ENCODE results near the gene CUL2. TPM values are rescaled to one million over a fixed set of nuclear protein-coding genes. Genes with fewer than 3 reads are reported as not detected.
"Not testable (repeated sequence)": the region's sequence is repeated elsewhere in the genome, so short reads cannot be mapped to it uniquely, and the experiment has no call there.

CUL2 gene
- total RNA-seq (ENCODE audit: insufficient read depth, low replicate concordance): 20.9 TPM

- DNase-seq (ENCODE audit: low spot score): peak; percentile 95
Measured at GRCh38 chr10:35090162-35090954, at the start of gene CUL2. Gene CUL2, minus strand, starts transcription at chr10:35090341. Its CDS starts 19,024 bp downstream, at chr10:35071317.

GRCh38 chr10:35136263-35136815 is 46.2 kb upstream of the CUL2 start:
- no peak for DNase-seq (ENCODE audit: low spot score)

GRCh38 chr10:35135861-35136260 is 45.7 kb upstream of the CUL2 start:
- no peak for DNase-seq (ENCODE audit: low spot score)

GRCh38 chr10:35133586-35133985 is 43.4 kb upstream of the CUL2 start:
- DNase-seq (ENCODE audit: low spot score): no peak

- no peak for DNase-seq (ENCODE audit: low spot score)
Measured at GRCh38 chr10:35132727-35133126, 42.6 kb upstream of the CUL2 start.

GRCh38 chr10:35130663-35131062 is 40.5 kb upstream of the CUL2 start:
- DNase-seq (ENCODE audit: low spot score): no peak

GRCh38 chr10:35129185-35129674 is 39.1 kb upstream of the CUL2 start:
- no peak for DNase-seq (ENCODE audit: low spot score)

DNA sequence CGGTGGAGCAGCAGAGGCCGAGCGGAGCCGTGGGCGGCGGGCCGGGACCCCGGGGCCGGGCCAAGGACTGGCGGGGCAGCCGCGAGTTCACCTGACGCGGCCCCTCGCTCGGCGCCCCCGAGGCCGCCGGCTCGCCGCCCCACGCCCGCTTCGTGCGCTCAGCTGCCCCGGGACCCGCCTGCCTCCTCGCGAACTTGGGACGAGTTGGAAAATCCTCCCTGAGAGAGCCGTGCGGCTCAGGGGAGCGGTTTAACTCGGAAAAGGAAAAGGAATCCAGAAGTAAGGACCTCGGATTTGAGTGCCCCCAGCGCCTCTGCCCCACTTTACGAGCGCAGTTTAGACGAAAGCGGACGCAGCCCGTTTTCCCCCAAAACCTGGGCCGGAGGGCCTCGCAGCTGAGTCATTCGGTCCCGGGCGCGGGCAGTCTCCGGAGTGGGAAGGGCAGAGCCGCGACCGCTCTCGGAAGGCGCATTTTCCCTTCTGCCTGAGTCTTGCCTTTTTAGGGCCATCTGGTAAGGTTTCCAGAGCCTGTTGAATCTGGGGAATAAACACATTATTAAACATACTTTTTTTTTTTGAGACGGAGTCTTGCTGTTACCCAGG is 37.2 kb upstream of the CUL2 start:
- peak; percentile 78 for DNase-seq (ENCODE audit: low spot score)

GRCh38 chr10:35126530-35127288 is 36.6 kb upstream of the CUL2 start, which contains the start of gene CREM:
Gene CREM, plus strand, starts transcription at chr10:35126846. Its CDS starts 10,990 bp downstream, at chr10:35137836.
- DNase-seq (ENCODE audit: low spot score): peak; percentile 98

DNA sequence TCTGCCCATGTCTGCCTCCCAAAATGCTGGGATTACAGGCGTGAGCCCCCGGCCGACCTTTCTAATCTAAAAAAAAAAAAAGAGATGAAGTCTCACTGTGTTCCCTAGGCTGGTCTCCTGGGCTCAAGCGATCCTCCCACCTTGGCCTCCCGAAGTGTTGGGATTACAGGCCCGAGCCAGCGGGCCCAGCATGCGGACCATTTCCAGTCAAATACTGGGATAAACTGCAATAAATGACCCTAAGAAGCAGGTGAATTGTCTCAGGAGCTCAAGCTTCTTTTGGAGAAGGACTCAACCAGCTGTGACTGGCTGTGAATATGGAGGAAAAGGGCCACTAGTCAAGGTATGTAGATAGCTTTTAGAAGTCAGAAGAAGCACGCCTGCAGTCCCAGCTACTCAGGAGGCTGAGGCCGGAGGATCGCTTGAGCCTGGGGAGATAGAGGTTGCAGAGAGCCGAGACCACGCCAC is 36.0 kb upstream of the CUL2 start:
- DNase-seq (ENCODE audit: low spot score): no peak

DNA sequence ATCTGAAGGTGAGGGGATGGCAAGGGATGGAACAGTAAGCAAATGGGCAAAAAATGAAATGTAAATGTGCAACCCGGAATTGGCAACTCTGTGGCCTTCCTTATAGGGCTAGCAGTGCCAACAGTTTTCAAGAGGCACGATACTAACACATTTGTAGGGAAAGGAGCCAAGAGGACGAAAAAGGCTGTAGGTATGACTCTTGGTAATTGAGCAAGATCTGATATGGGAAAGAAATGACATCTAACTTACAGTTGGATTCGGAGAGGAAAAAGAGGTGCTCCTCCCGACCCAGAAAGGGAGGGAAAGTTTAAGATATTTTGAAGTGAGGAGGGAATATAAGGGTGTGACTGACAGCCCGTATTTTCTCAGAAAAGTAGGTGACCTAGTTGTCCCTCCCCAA is 34.4 kb upstream of the CUL2 start:
- no peak for DNase-seq (ENCODE audit: low spot score)

DNA sequence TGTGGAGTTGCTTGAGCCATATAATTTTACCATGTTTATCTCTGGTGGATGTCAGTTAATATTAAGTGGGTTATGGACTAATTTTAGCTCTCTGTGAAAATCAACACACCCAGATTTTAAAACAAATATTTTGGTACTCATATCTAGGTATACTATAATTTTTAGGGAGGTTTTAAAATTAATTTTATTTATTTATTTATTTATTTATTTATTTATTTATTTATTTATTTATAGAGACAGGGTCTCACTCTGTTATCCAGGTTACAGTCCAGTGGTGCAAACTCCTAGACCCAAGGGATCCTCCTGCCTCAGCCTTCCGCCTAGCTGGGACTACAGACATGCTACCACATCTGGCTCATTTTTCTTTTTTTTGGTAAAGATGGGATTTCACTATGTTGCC is 29.2 kb upstream of the CUL2 start:
- no peak for DNase-seq (ENCODE audit: low spot score)

DNA sequence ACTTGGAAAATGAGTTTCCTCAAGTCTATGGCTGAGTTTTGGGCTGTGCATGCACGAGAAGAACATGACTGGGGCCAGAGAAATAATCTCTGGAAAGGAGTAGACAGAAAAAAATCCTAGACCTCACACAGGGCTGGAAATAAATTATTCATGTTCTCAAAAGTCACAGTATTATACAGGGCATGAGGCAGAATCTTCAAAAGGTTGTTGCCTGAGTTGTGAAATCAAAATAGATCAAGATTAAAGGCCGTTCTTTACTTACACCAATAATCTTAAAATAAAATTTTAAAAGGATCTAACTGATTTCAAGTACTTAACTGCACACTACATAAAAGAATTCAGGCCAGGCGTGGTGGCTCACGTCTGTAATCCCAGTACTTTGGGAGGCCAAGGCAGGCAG is 22.4 kb upstream of the CUL2 start:
- DNase-seq (ENCODE audit: low spot score): peak; percentile 92

DNA sequence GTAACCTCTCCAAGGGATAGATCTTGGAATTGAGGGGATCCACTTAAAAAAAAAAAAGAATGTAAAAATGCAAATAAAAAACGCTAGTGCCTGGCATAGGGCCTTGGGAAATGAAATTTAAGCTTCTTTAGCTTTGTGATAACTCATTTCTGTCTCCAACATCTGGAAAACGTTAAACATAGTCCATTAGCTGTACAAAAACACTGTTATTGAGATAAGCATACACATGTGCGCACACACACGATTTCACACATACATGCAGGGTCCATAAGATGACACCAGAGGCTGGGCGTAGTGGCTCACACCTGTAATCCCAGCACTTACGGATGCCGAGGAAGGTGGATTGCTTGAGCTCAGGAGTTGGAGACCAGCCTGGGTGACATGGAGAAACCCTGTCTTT is 13.7 kb upstream of the CUL2 start:
- DNase-seq (ENCODE audit: low spot score): peak; percentile 76

GRCh38 chr10:35097510-35097909 is 7.4 kb upstream of the CUL2 start:
- DNase-seq (ENCODE audit: low spot score): no peak

DNA sequence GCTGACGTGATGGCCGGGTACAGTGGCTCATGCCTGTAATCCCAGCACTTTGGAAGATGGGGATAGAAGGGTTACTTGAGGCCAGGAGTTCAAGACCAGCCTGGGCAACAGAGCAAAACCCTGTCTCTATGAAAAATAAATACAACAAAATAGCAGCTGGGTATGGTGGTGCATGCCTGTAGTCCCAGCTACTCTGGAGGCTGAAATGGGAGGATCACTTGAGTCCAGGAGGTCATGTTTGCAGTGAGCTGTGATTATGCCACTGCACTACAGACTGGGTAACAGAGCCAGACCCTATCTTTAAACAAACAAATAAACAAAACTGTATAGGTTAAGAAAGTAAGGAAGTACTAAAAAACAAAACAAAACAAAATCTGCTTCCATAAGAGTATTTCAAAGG is 6.2 kb upstream of the CUL2 start:
- DNase-seq (ENCODE audit: low spot score): no peak

DNA sequence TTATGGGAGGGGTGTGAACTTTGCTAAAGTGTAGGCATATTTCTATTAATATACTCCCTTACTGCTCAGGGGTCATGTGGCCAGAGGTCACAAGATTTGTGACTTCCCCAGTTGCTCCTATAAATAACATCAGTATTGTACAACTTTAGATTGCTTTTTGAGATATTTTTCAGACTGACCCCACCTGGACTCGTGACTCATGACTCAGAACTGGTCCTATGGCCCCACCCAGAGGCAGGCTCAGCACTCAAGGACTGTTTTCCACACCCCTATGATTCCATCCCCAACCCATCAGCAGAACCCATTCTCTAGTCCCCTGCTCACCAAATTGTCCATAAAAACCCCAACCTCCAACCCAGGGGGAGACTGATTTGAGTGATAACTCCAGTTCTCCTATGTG is 2.7 kb upstream of the CUL2 start:
- no peak for DNase-seq (ENCODE audit: low spot score)

DNA sequence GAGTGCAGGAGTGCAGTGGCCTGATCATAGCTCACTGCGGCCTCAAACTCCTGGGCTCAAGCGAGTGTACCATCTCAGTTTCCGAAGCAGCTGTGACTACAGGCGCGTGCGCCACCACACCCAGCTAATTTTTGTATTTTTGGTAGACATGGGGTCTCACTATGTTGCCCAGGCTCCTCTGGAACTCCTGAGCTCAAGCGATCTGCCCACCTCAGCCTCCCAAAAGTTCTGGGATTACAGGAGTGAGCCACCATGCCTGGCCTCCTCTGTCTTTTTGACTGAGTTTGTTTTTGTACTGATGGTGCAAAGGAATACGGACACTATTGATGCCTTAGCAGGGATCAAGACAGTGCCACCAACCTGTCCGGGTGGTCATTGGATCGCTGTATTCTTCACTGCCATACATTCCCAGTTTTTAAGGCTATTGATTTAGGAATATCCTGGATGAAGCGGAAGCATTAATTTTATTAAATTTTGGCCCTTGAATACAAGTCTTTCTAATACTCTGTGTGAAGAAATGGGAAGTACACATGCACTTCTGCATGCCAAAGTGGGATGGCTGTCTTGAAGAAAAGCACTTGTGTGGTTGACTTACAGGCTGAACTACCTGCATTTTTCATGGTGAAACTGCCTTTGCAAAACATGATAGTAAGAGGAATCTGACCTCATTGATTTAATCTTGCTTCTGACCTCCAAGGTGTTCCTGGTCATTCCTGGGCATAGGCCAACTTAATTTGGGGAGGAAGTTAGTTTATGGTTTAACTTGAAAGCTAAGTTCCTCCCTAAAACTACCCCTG is 2.1 kb upstream of the CUL2 start:
- DNase-seq (ENCODE audit: low spot score): no peak

DNA sequence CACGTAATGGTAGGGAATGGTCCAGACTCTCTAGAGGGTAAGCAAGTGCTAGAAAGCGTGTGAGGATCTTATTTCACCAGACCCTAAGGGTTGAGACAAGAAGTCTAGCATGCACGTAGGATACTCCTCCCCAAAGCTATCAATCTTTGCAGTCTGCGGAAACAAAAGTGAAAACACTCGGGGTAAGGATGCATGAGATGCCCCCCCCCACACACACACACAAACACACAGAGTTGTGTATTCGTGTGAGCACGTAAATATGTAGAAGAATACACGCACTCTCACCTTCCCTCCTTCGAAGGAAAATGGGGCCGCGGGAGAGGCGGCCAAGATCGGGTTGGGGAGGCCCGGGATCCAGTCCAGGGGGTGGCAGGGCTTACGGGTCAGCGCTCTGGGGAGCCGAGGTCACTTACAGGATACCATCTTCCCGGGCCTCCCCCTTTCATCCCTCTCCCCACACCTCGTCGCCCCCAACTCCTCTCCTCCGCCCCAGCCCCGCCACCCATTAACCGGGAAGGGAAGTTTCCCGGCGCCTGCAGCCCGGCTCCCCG is 455 bp downstream of the CUL2 start:
- DNase-seq (ENCODE audit: low spot score): peak; percentile 34

- no peak for DNase-seq (ENCODE audit: low spot score)
Measured at GRCh38 chr10:35083242-35083641, 6.9 kb downstream of the CUL2 start.

- not testable (repeated sequence) for DNase-seq (ENCODE audit: low spot score)
Measured at GRCh38 chr10:35080261-35080660, 9.9 kb downstream of the CUL2 start.
